ENCODE data around the gene CALML5.

CALML5 gene

GRCh38 chr10:5498791-5499492 lies 428 bp downstream of the CALML5 start:
- no peak for DNase-seq

GRCh38 chr10:5497948-5498730 lies 1.2 kb downstream of the CALML5 start:
- DNase-seq: no peak

- DNase-seq: no peak
Observed at GRCh38 chr10:5497289-5497688, 2.1 kb downstream of the CALML5 start.

- DNase-seq: no peak
Observed at GRCh38 chr10:5496261-5497250, 2.8 kb downstream of the CALML5 start.

GRCh38 chr10:5494611-5495010 lies 4.8 kb downstream of the CALML5 start:
- no peak for DNase-seq

GRCh38 chr10:5493691-5494090 lies 5.7 kb downstream of the CALML5 start:
- DNase-seq: no peak

- no peak for DNase-seq
Observed at GRCh38 chr10:5492929-5493576, 6.3 kb downstream of the CALML5 start.

GRCh38 chr10:5492322-5492855 lies 7.0 kb downstream of the CALML5 start:
- DNase-seq: no peak

- peak; percentile 11 for DNase-seq
Observed at GRCh38 chr10:5491477-5491876, 7.9 kb downstream of the CALML5 start.

GRCh38 chr10:5490698-5491464 lies 8.5 kb downstream of the CALML5 start:
- DNase-seq: peak; percentile 7

GRCh38 chr10:5490032-5490431 lies 9.3 kb downstream of the CALML5 start:
- DNase-seq: no peak

GRCh38 chr10:5488272-5489161 lies 10.9 kb downstream of the CALML5 start:
- DNase-seq: no peak

- DNase-seq: no peak
Observed at GRCh38 chr10:5486853-5487235, 12.5 kb downstream of the CALML5 start.

- no peak for DNase-seq
Observed at GRCh38 chr10:5485948-5486852, 13.2 kb downstream of the CALML5 start.

- DNase-seq: no peak
Observed at GRCh38 chr10:5485290-5485689, 14.1 kb downstream of the CALML5 start.

- DNase-seq: no peak
Observed at GRCh38 chr10:5484205-5484604, 15.2 kb downstream of the CALML5 start.

- no peak for DNase-seq
Observed at GRCh38 chr10:5482016-5482415, 17.4 kb downstream of the CALML5 start.

- DNase-seq: no peak
Observed at GRCh38 chr10:5481121-5481520, 18.2 kb downstream of the CALML5 start.

GRCh38 chr10:5480162-5480941 lies 19.0 kb downstream of the CALML5 start:
- no peak for DNase-seq

All from CD4-positive, alpha-beta T cell treated with Interleukin-15 for 1 hour (primary cell).